ENCODE data around the gene ATG5. TPM values are rescaled to one million over a fixed set of nuclear protein-coding genes. Genes with fewer than 3 reads are reported as not detected.

The ATG5 gene
- total RNA-seq, 3 donors from 2014 or later = 39.4 to 51.6 (median 43.0) TPM

DNA sequence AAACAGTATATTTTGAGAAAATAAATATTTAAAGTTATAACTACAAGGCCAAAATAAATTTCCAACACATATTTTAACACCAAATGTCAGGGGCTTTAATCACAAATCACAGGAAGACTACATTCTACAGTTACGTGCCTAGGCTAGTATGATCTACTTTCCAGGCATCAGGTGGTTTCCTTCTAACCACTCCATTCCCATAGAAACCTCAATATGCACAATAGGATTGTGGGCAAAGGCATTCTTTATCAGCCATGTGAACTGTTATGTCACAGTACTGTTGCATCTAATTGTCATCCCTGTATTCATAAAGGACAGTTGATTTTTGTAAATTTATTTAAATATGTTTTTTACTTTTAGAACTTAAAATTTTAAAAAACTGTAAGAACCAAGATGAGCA, 32.4 kb downstream of the ATG5 start:
- ATAC-seq (no peak), DNase-seq (no peak)
- Histone ChIP-seq H3K4me3 (no peak overlapping the region), H3K36me3 (ENCODE audit: low read depth) (no peaks in the 10 kb centered on the region), H3K9me3 (no peaks in the 10 kb centered on the region), H3K4me1 (ENCODE audit: low read depth) (no peaks in the 10 kb centered on the region)
- TF ChIP-seq, protein P1, sequence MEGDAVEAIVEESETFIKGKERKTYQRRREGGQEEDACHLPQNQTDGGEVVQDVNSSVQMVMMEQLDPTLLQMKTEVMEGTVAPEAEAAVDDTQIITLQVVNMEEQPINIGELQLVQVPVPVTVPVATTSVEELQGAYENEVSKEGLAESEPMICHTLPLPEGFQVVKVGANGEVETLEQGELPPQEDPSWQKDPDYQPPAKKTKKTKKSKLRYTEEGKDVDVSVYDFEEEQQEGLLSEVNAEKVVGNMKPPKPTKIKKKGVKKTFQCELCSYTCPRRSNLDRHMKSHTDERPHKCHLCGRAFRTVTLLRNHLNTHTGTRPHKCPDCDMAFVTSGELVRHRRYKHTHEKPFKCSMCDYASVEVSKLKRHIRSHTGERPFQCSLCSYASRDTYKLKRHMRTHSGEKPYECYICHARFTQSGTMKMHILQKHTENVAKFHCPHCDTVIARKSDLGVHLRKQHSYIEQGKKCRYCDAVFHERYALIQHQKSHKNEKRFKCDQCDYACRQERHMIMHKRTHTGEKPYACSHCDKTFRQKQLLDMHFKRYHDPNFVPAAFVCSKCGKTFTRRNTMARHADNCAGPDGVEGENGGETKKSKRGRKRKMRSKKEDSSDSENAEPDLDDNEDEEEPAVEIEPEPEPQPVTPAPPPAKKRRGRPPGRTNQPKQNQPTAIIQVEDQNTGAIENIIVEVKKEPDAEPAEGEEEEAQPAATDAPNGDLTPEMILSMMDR (IDR thresholded peaks at IDR 0.05) = no peak
- intact Hi-C loops (cut with DNase I, micrococcal nuclease) = no loop called here

DNA sequence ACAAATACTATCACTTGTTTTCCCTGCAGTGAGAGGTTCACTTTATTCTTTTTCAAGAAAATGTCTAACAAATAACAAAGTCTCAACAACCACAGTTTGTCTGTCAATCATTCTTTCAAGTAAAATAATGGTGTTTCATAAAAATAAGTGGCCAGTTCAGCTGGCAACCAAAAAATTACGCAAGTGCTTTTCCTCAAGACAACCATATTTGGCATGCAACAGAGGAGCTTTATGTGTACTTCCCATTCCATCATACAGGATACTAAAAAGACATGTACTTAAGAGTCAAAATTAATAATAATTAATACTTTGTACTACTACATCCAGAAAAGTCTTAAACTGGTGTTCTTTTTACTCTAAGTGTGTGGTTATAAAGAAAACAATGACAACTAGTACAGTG, 34.6 kb downstream of the ATG5 start:
- H3K36me3 ChIP-seq (ENCODE audit: low read depth) = no peaks in the 10 kb centered on the region
- ATAC-seq (no peak), DNase-seq (no peak)
- TF ChIP-seq, protein P1 (IDR thresholded peaks at IDR 0.05) = no peak
- no peak overlapping the region for H3K4me3 ChIP-seq
- no peaks in the 10 kb centered on the region for H3K4me1 ChIP-seq (ENCODE audit: low read depth)
- intact Hi-C loops (cut with DNase I, micrococcal nuclease) = no loop called here
- no peaks in the 10 kb centered on the region for H3K9me3 ChIP-seq

- no peak for ATAC-seq
- no peak for DNase-seq
Measured at GRCh38 chr6:106290032-106290431, 35.5 kb downstream of the ATG5 start.

DNA sequence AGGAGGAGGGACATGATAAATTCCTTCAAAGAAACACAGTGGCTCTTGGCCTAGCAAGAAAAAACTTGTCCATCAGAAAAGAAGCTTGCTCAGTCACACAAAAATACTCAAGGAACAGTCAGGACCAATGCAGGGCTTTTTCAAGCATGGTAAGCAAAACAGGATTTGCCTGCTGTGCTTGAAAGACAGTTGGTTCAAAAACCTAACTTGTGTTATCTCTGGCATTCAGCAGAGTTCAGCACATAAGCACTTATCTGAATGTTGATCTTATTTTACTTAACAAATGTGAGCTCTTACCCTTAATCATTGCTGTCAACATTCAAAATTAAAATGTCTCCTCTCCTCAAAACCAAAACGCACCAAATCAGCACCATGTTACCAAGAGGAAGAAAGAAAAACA, 38.3 kb downstream of the ATG5 start:
- no peaks in the 10 kb centered on the region for H3K4me1 ChIP-seq (ENCODE audit: low read depth)
- H3K9me3 ChIP-seq = no peaks in the 10 kb centered on the region
- ATAC-seq (no peak), DNase-seq (no peak)
- TF ChIP-seq, protein P1 (IDR thresholded peaks at IDR 0.05) = no peak
- H3K36me3 ChIP-seq (ENCODE audit: low read depth) = no peaks in the 10 kb centered on the region
- intact Hi-C loops (cut with DNase I, micrococcal nuclease) = no loop called here
- no peak overlapping the region for H3K4me3 ChIP-seq

More at GRCh38 chr6:106290032-106290431, 35.5 kb downstream of the ATG5 start:
- H3K4me1 ChIP-seq (ENCODE audit: low read depth) = no peaks in the 10 kb centered on the region
- H3K9me3 ChIP-seq = no peaks in the 10 kb centered on the region
- TF ChIP-seq, protein P1 (IDR thresholded peaks at IDR 0.05) = no peak
- no peaks in the 10 kb centered on the region for H3K36me3 ChIP-seq (ENCODE audit: low read depth)
- intact Hi-C loops (cut with DNase I, micrococcal nuclease) = no loop called here
- no peak overlapping the region for H3K4me3 ChIP-seq

DNA sequence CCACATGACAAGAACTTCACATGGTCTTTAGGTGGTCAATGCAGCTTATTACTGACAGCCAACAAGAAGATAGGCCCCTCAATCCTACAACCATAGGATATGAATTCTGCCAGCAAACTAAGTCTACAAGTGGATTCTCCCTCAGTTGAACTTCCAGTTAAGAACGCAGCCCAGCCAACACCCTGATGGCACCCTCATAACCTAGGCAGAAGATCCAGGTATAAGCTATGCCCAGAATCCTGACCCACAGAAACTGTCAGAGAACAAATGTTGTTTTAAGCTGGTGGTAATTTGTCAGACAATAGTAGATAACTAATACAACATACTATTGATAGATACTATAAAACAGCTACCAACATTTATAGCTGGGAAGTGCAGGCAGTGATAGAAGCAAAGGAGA, 38.8 kb downstream of the ATG5 start:
- intact Hi-C loops (cut with DNase I, micrococcal nuclease) = no loop called here
- no peaks in the 10 kb centered on the region for H3K4me1 ChIP-seq (ENCODE audit: low read depth)
- TF ChIP-seq, protein P1 (IDR thresholded peaks at IDR 0.05) = no peak
- ATAC-seq = no peak
- no peak overlapping the region for H3K4me3 ChIP-seq
- no peaks in the 10 kb centered on the region for H3K9me3 ChIP-seq
- no peaks in the 10 kb centered on the region for H3K36me3 ChIP-seq (ENCODE audit: low read depth)
- no peak for DNase-seq

DNA sequence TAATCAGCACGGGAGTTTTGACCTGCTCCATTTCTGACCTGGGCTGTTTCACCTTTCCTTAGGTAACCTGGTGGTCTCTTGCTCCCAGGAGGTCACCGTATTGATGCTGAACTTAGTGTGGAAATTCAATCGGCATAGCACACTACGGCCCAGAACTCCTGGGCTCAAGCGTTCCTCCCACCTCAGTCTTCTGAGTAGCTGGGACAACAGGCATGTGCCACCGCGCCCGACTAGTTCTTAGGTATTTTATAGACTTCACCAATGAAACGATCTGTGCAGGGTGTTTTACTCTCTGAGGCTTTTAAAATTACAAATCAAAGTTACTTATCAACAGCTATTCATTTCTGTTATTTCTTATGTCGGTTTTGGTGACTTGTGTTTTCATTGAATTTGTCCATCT, 42.1 kb downstream of the ATG5 start:
- intact Hi-C loops (cut with DNase I, micrococcal nuclease) = no loop called here
- TF ChIP-seq, protein P1 (IDR thresholded peaks at IDR 0.05) = no peak
- DNase-seq (no peak), ATAC-seq (no peak)
- Histone ChIP-seq H3K9me3 (no peaks in the 10 kb centered on the region), H3K4me3 (no peak overlapping the region), H3K4me1 (ENCODE audit: low read depth) (no peaks in the 10 kb centered on the region), H3K36me3 (ENCODE audit: low read depth) (no peaks in the 10 kb centered on the region)

Data from mucosa of descending colon (tissue), 3 donors.